Activated CD8-positive, alpha-beta T cell treated with anti-CD3 and anti-CD28 coated beads for 36 hours (primary cell): Measurements from ENCODE around the gene CIAO2A. TPM values are rescaled to one million over a fixed set of nuclear protein-coding genes. Genes with fewer than 3 reads are reported as not detected.
"Not testable (repeated sequence)": the region's sequence is repeated elsewhere in the genome, so short reads cannot be mapped to it uniquely, and the experiment has no call there.

Source experiments
- ATAC-seq: fragments of 200-7000 bp; cut with Tn5 transposase; one replicate; pipeline ENCODE4 v1.10.0; 2021; ENCODE audit warnings: mild to moderate bottlenecking, moderate library complexity
- CTCF ChIA-PET: fragments of 350-600 bp; sonication (Branson Sonifier 250); formaldehyde crosslinking; loops from one replicate; lab custom pipeline; 2021; ENCODE audit warnings: antibody characterized with exemption; lab: Charles Lee
- POLR2A ChIA-PET: fragments of 350-600 bp; sonication (Branson Sonifier 250); formaldehyde crosslinking; loops from one replicate; lab custom pipeline; 2021; ENCODE audit warnings: antibody characterized with exemption; lab: Charles Lee
- DNase-seq: peaks from one replicate; pipeline ENCODE4 v3.0.0-alpha.2; 2020
- H3K27ac Mint-ChIP-seq: one replicate; pipeline ENCODE4 v1.8.0; 2021; ENCODE audit warnings: mild to moderate bottlenecking, mixed read lengths
- H3K27me3 Mint-ChIP-seq: one replicate; pipeline ENCODE4 v1.8.0; 2021; ENCODE audit warnings: mixed read lengths
- H3K36me3 Mint-ChIP-seq: one replicate; pipeline ENCODE4 v1.8.0; 2021; ENCODE audit warnings: low read depth, mixed read lengths
- H3K4me1 Mint-ChIP-seq: one replicate; pipeline ENCODE4 v1.8.0; 2021; ENCODE audit warnings: low read depth, mixed read lengths
- H3K4me3 Mint-ChIP-seq: one replicate; pipeline ENCODE4 v1.8.0; 2021; ENCODE audit warnings: mild to moderate bottlenecking, moderate library complexity, mixed read lengths
- H3K9me3 Mint-ChIP-seq: one replicate; pipeline ENCODE4 v1.8.0; 2021; ENCODE audit warnings: mixed read lengths
- intact Hi-C: fragments of 100-400 bp; cut with micrococcal nuclease; formaldehyde crosslinking; loops from one replicate; pipeline ENCODE4 v1.10.0; 2022
- total RNA-seq, 2 experiments: library from RNA; stranded (reverse); gene quantifications; one replicate each; pipeline ENCODE4 v1.2.3, GENCODE V29; 2021
- TF ChIP-seq, protein P1 (sequence below): fragments of 200-600 bp; IDR thresholded peaks from one replicate; pipeline ENCODE4 v1.8.0; 2022; ENCODE audit warnings: antibody characterized with exemption, mild to moderate bottlenecking

CIAO2A gene
- total RNA-seq, 2 experiments from 2014 or later = 88.3 to 99.4 TPM

DNA sequence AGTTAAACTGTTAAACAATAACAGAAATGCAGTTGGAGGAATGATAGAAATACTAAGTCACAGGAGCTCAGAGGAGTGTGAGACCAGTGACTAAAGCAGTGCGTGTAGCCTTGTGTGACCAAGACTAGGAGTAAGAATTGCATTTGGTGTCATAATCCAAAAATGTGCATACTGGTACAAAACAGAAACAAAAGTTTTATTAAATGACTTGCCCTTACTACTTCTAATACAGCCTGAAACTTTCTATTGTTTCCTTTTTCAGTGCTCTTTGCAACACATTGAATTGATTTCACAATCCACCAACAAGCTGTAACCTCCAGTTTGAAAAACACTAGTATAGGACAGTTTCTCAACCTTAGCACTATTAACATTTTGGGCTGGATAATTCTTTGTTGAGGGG is 19.3 kb upstream of the CIAO2A start:
- H3K36me3 Mint-ChIP-seq = peaks cover 19% of the 10 kb centered on the region
- H3K9me3 Mint-ChIP-seq = no peaks in the 10 kb centered on the region
- TF ChIP-seq, protein P1, sequence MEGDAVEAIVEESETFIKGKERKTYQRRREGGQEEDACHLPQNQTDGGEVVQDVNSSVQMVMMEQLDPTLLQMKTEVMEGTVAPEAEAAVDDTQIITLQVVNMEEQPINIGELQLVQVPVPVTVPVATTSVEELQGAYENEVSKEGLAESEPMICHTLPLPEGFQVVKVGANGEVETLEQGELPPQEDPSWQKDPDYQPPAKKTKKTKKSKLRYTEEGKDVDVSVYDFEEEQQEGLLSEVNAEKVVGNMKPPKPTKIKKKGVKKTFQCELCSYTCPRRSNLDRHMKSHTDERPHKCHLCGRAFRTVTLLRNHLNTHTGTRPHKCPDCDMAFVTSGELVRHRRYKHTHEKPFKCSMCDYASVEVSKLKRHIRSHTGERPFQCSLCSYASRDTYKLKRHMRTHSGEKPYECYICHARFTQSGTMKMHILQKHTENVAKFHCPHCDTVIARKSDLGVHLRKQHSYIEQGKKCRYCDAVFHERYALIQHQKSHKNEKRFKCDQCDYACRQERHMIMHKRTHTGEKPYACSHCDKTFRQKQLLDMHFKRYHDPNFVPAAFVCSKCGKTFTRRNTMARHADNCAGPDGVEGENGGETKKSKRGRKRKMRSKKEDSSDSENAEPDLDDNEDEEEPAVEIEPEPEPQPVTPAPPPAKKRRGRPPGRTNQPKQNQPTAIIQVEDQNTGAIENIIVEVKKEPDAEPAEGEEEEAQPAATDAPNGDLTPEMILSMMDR = no peak
- POLR2A ChIA-PET = no interaction called here
- DNase-seq (no peak), ATAC-seq (no peak)
- no peak overlapping the region for H3K4me3 Mint-ChIP-seq
- peak overlapping the region; percentile 14 for H3K27ac Mint-ChIP-seq
- peaks cover 22% of the 10 kb centered on the region for H3K4me1 Mint-ChIP-seq
- intact Hi-C loops = no loop called here
- no peaks in the 10 kb centered on the region for H3K27me3 Mint-ChIP-seq
- CTCF ChIA-PET = no interaction called here

DNA sequence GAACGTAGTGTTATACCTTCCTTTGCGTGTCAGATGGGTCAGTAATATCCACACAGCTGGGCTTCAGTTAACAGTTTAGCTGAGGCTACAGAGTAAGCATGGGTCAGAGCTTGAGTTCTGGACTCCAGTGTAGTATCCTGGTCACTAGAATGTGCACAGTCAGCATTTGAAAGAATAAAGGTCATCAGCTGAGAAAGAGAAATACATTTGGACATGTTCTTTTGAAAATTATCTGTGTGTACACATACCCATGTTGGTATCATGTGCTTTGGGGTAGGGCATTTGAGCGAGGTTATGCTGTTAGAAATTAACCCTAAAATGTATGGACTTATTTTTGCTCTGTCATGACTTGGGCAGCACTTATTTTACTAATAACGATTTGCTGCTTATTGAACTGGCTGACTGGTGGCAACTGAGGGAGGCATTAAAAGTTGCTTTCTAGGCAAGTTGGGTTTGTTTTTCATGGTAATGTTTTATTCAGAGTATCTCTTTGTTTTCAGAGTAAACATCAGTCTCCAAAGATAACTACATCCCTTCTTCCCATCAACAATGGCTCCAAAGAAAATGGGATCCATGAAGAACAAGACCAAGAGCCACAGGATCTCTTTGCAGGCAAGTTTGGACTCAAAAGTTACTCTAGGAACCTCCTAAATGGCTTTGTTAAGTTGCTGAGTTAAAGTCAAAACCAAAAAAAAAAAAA is 18.6 kb upstream of the CIAO2A start:
- ChIA-PET CTCF (interaction anchor here (0.9 to 1.0 kb wide), 2 partner anchors 10 kb away, joined by 3 to 4 read pairs; no protein-coding TSS in a partner anchor), POLR2A (interaction anchor here (1.1 kb wide), 1 partner anchor 19 kb away, joined by 4 read pairs; the partner anchor contains the start of gene CIAO2A)
- Mint-ChIP-seq H3K9me3 (no peaks in the 10 kb centered on the region), H3K36me3 (peaks cover 16% of the 10 kb centered on the region), H3K4me1 (peaks cover 25% of the 10 kb centered on the region), H3K27ac (peak overlapping the region; percentile 14), H3K27me3 (no peaks in the 10 kb centered on the region), H3K4me3 (no peak overlapping the region)
- TF ChIP-seq, protein P1 = no peak
- no peak for DNase-seq
- intact Hi-C loops = no loop called here
- ATAC-seq = no peak

DNA sequence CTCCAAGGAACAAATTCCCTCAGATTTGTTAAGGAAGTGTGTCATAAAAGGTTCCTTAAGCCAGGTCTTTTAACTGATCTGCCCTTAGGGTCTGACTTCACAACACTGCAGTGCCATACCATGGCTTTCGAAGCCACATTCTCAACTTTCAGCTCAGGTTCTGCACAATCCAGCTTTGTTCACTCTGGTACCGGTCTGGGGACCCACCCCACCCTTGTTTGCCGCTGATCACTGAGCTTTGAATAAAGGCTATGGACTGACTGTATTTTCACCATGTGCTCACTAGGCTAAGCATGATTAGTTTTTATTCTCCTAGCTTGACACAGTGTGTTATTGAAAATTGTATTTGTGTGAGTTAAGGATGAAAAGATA is 18.0 kb upstream of the CIAO2A start:
- POLR2A ChIA-PET = interaction anchor here (1.1 kb wide), 1 partner anchor 18 kb away, joined by 4 read pairs; the partner anchor contains the start of gene CIAO2A
- Mint-ChIP-seq H3K27ac (no peak overlapping the region), H3K4me1 (peaks cover 30% of the 10 kb centered on the region), H3K9me3 (no peaks in the 10 kb centered on the region), H3K36me3 (peaks cover 14% of the 10 kb centered on the region), H3K27me3 (no peaks in the 10 kb centered on the region), H3K4me3 (no peak overlapping the region)
- CTCF ChIA-PET = interaction anchor here (0.7 to 1.3 kb wide), 4 partner anchors 9 to 46 kb away, joined by 3 to 5 read pairs (median 4); no protein-coding TSS in a partner anchor
- intact Hi-C loops = no loop called here
- ATAC-seq = no peak
- DNase-seq = no peak
- TF ChIP-seq, protein P1 = no peak

DNA sequence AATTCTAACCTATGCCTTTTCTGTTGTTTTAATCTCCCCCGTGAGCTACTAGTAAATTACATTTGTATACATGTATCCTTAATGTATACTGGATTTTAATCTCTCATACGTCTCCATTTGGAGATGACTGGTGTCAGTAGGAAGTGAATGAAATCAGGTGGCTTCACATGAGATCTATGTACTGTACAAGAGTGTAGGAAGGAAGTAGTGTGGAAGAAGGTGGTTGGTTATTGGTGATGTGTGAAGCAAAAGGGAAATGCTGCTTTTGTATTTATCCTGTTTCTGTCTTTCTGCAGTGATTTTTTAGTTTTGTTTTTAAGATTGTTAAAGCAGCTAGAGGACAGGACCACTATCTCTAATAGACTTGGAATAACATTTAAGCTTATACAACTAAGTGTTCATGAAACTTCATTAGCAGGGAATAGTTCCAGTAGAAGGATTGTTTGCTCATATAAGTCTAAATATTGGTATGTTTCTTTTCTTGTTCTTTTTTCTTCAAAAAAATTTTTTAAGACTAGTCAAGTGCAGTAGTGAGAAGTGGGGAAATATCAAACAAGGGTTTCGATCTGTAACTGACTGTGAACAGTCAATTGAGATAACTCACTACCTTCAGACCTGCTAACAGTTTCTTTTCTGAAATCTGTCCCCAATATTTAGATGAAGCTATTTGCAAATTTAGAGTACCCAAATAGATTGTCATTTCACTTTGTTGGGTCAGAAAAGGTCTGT is 17.5 kb upstream of the CIAO2A start:
- Mint-ChIP-seq H3K9me3 (no peaks in the 10 kb centered on the region), H3K4me1 (peaks cover 34% of the 10 kb centered on the region), H3K36me3 (peaks cover 14% of the 10 kb centered on the region), H3K27me3 (no peaks in the 10 kb centered on the region), H3K4me3 (no peak overlapping the region), H3K27ac (no peak overlapping the region)
- CTCF ChIA-PET = interaction anchor here (0.7 to 1.3 kb wide), 5 partner anchors 9 to 165 kb away, joined by 3 to 5 read pairs (median 3); no protein-coding TSS in a partner anchor
- TF ChIP-seq, protein P1 = no peak
- ATAC-seq = no peak
- POLR2A ChIA-PET = interaction anchor here (0.9 to 1.2 kb wide), 3 partner anchors 8 to 18 kb away, joined by 4 to 5 read pairs (median 4); partner anchors contain the start of gene CIAO2A
- DNase-seq = no peak
- intact Hi-C loops = no loop called here

DNA sequence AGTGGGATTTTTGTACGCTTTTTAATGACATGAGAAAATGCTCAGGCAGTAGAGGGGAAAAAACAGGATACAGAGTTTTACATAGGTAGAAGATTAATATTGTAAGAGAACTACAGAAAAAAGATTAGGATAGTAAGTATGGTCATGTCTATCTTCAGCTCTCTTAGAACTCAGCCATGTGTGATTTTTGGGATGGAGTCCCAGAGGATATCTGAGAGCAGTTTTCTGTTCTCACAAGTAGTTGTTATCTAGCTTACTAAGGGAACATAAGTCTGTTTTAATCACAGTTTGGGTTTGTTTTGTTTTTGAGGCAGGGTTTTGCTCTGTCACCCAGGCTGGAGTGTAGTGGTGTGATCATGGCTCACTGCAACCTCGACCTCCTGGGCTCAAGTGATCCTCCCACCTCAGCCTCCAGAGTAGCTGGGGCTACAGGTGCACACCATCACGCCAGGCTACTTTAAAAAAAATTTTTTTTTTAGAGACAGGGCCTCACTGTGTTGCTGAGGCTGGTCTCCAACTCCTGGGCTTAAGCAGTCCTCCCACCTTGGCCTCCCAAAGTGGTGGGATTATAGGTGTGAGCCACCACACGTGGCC is 16.6 kb upstream of the CIAO2A start:
- ChIA-PET POLR2A (interaction anchor here (0.9 to 1.2 kb wide), 3 partner anchors 9 to 16 kb away, joined by 3 to 5 read pairs (median 4); no protein-coding TSS in a partner anchor), CTCF (interaction anchor here (0.6 to 1.1 kb wide), 3 partner anchors 43 to 164 kb away, joined by 3 to 5 read pairs (median 3); no protein-coding TSS in a partner anchor)
- H3K27me3 Mint-ChIP-seq, H3K27ac Mint-ChIP-seq, ATAC-seq, H3K9me3 Mint-ChIP-seq, intact Hi-C loops, DNase-seq, H3K4me3 Mint-ChIP-seq: not testable (repeated sequence)
- Mint-ChIP-seq H3K4me1 (peaks cover 39% of the 10 kb centered on the region), H3K36me3 (peaks cover 14% of the 10 kb centered on the region)
